ENCODE measurements around the gene ARID3B. TPM values are rescaled to one million over a fixed set of nuclear protein-coding genes. Genes with fewer than 3 reads are reported as not detected.

ARID3B gene
- total RNA-seq, 1 donor from 2014 or later: 154 TPM

- Mint-ChIP-seq H3K27ac (ENCODE audit: unreplicated experiment) (no peak overlapping the region), H3K9me3 (ENCODE audit: unreplicated experiment) (peaks cover 3% of the 10 kb centered on the region), H3K36me3 (ENCODE audit: unreplicated experiment) (peaks cover 4% of the 10 kb centered on the region), H3K27me3 (ENCODE audit: unreplicated experiment) (peaks cover 4% of the 10 kb centered on the region), H3K4me1 (ENCODE audit: low read depth, unreplicated experiment) (peaks cover 26% of the 10 kb centered on the region), H3K4me3 (ENCODE audit: unreplicated experiment) (no peak overlapping the region)
- no peak for DNase-seq
- TF ChIP-seq CTCF (IDR thresholded peaks at IDR 0.05; ENCODE audit: partially characterized antibody, unreplicated experiment): no peak
Observed at GRCh38 chr15:74552773-74553441, 11.9 kb downstream of the ARID3B start.

DNA sequence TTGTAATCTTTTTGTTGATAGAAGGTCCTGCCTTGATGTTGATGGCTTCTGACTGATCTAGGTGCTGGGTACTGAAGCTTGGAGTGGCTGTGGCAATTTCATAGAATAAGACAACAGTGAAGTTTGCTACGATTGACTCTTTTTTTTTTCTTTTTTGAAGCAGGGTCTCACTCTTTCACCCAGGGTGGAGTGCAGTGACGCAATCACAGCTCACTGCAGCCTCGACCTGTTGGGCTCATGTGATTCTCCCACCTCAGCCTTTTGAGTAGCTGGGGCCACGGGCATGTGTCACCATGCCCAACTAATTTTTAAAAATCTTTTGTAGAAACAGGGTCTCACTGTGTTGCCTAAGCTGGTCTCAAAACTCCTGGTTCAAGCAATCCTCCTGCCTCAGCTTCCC lies 14.2 kb downstream of the ARID3B start:
- no peak overlapping the region for H3K27ac Mint-ChIP-seq (ENCODE audit: unreplicated experiment)
- no peak for TF ChIP-seq CTCF (IDR thresholded peaks at IDR 0.05; ENCODE audit: partially characterized antibody, unreplicated experiment)

GRCh38 chr15:74558706-74559105 lies 17.7 kb downstream of the ARID3B start:
- no peak overlapping the region for H3K27ac Mint-ChIP-seq (ENCODE audit: unreplicated experiment)

More for the DNA sequence above, 14.2 kb downstream of the ARID3B start:
- H3K4me1 Mint-ChIP-seq (ENCODE audit: low read depth, unreplicated experiment): peaks cover 26% of the 10 kb centered on the region
- DNase-seq: no peak
- H3K9me3 Mint-ChIP-seq (ENCODE audit: unreplicated experiment): peaks cover 3% of the 10 kb centered on the region
- no peak overlapping the region for H3K4me3 Mint-ChIP-seq (ENCODE audit: unreplicated experiment)
- peaks cover 4% of the 10 kb centered on the region for H3K27me3 Mint-ChIP-seq (ENCODE audit: unreplicated experiment)
- H3K36me3 Mint-ChIP-seq (ENCODE audit: unreplicated experiment): peaks cover under 1% of the 10 kb centered on the region

DNA sequence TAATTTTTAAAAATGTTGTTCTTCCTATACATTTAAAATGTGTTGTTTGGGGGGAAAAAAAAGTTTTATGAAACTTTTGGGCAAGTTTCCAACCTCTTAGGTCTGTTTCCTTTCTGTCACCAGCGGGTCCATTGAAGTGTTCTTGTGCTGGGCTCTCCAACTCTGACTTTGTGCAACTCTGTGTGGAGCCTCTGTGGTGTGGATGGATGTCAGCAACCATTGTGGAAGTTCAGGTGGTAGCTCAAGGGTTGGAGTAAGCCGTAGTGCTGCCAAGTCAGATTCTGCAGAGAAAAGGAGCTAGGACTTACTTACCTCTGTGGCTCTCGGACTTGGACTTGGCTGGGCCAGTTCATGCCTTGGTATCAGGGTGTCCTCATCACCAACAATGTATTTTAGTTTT lies 22.4 kb downstream of the ARID3B start:
- Mint-ChIP-seq H3K27ac (ENCODE audit: unreplicated experiment) (no peak overlapping the region), H3K27me3 (ENCODE audit: unreplicated experiment) (no peaks in the 10 kb centered on the region), H3K9me3 (ENCODE audit: unreplicated experiment) (no peaks in the 10 kb centered on the region), H3K4me1 (ENCODE audit: low read depth, unreplicated experiment) (peaks cover 49% of the 10 kb centered on the region), H3K4me3 (ENCODE audit: unreplicated experiment) (no peak overlapping the region), H3K36me3 (ENCODE audit: unreplicated experiment) (no peaks in the 10 kb centered on the region)
- DNase-seq: no peak
- no peak for TF ChIP-seq CTCF (IDR thresholded peaks at IDR 0.05; ENCODE audit: partially characterized antibody, unreplicated experiment)

More at GRCh38 chr15:74558706-74559105, 17.7 kb downstream of the ARID3B start:
- Mint-ChIP-seq H3K27me3 (ENCODE audit: unreplicated experiment) (peaks cover 4% of the 10 kb centered on the region), H3K4me3 (ENCODE audit: unreplicated experiment) (peak overlapping the region; percentile 10), H3K36me3 (ENCODE audit: unreplicated experiment) (no peaks in the 10 kb centered on the region), H3K4me1 (ENCODE audit: low read depth, unreplicated experiment) (peaks cover 29% of the 10 kb centered on the region), H3K9me3 (ENCODE audit: unreplicated experiment) (no peaks in the 10 kb centered on the region)
- TF ChIP-seq CTCF (IDR thresholded peaks at IDR 0.05; ENCODE audit: partially characterized antibody, unreplicated experiment): no peak
- no peak for DNase-seq

- Mint-ChIP-seq H3K4me1 (ENCODE audit: low read depth, unreplicated experiment) (peaks cover 47% of the 10 kb centered on the region), H3K9me3 (ENCODE audit: unreplicated experiment) (no peaks in the 10 kb centered on the region), H3K27ac (ENCODE audit: unreplicated experiment) (no peak overlapping the region), H3K4me3 (ENCODE audit: unreplicated experiment) (no peak overlapping the region), H3K27me3 (ENCODE audit: unreplicated experiment) (no peaks in the 10 kb centered on the region), H3K36me3 (ENCODE audit: unreplicated experiment) (no peaks in the 10 kb centered on the region)
- no peak for DNase-seq
- TF ChIP-seq CTCF (IDR thresholded peaks at IDR 0.05; ENCODE audit: partially characterized antibody, unreplicated experiment): no peak
Observed at GRCh38 chr15:74564182-74564581, 23.2 kb downstream of the ARID3B start.
